Measurements from ENCODE around the gene ZNF318. TPM values are rescaled to one million over a fixed set of nuclear protein-coding genes. Genes with fewer than 3 reads are reported as not detected.

The ZNF318 gene
- polyA plus RNA-seq, 1 of the 3 experiments (the other 2 are of a cell fraction), result 6.3 TPM

GRCh38 chr6:43297644-43298564 lies 71.5 kb downstream of the ZNF318 start, which contains the start of gene SLC22A7:
TSS of gene SLC22A7 (plus strand) at chr6:43298260. CDS start at chr6:43298359, 99 bp downstream.
- H2AFZ ChIP-seq (ENCODE audit: low read depth), result no peak within 1 kb of the TSS
- ChIA-PET CTCF (interaction anchor here (0.7 to 2.8 kb wide), 5 partner anchors 10 to 68 kb away, joined by 3 to 16 read pairs (median 7); partner anchors contain the start of gene DNPH1), POLR2A (interaction anchor here (0.6 kb wide), 1 partner anchor 745 kb away, joined by 3 read pairs; no protein-coding TSS in a partner anchor)
- no peak within 1 kb of the TSS for H3K4me3 ChIP-seq (ENCODE audit: low read depth in 2 of 2, low read length in 1 of 2)
- peaks cover 0 to 10% of the 10 kb centered on the region in 2 experiments; a peak in 1 of 4 replicates for H3K4me1 ChIP-seq (ENCODE audit: control insufficient read depth in 1 of 2, insufficient read depth in 2 of 2, low read depth in 1 of 2, low read length in 1 of 2)
- no peak for TF ChIP-seq MEF2A (IDR thresholded peaks at IDR 0.05; ENCODE audit: borderline replicate concordance, low read depth)
- no peak for TF ChIP-seq RFX5 (IDR thresholded peaks at IDR 0.05; ENCODE audit: low read length)
- no peak for TF ChIP-seq GABPA (IDR thresholded peaks at IDR 0.05; ENCODE audit: low read depth)
- no peak for TF ChIP-seq NFIC (IDR thresholded peaks at IDR 0.05; ENCODE audit: borderline replicate concordance)
- no peak for TF ChIP-seq YY1 (IDR thresholded peaks at IDR 0.05; ENCODE audit: low read depth)
- TF ChIP-seq, protein P1, sequence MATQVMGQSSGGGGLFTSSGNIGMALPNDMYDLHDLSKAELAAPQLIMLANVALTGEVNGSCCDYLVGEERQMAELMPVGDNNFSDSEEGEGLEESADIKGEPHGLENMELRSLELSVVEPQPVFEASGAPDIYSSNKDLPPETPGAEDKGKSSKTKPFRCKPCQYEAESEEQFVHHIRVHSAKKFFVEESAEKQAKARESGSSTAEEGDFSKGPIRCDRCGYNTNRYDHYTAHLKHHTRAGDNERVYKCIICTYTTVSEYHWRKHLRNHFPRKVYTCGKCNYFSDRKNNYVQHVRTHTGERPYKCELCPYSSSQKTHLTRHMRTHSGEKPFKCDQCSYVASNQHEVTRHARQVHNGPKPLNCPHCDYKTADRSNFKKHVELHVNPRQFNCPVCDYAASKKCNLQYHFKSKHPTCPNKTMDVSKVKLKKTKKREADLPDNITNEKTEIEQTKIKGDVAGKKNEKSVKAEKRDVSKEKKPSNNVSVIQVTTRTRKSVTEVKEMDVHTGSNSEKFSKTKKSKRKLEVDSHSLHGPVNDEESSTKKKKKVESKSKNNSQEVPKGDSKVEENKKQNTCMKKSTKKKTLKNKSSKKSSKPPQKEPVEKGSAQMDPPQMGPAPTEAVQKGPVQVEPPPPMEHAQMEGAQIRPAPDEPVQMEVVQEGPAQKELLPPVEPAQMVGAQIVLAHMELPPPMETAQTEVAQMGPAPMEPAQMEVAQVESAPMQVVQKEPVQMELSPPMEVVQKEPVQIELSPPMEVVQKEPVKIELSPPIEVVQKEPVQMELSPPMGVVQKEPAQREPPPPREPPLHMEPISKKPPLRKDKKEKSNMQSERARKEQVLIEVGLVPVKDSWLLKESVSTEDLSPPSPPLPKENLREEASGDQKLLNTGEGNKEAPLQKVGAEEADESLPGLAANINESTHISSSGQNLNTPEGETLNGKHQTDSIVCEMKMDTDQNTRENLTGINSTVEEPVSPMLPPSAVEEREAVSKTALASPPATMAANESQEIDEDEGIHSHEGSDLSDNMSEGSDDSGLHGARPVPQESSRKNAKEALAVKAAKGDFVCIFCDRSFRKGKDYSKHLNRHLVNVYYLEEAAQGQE (IDR thresholded peaks at IDR 0.05; ENCODE audit: low read depth, low read length), result no peak
- TF ChIP-seq, protein P2, sequence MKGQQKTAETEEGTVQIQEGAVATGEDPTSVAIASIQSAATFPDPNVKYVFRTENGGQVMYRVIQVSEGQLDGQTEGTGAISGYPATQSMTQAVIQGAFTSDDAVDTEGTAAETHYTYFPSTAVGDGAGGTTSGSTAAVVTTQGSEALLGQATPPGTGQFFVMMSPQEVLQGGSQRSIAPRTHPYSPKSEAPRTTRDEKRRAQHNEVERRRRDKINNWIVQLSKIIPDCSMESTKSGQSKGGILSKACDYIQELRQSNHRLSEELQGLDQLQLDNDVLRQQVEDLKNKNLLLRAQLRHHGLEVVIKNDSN (IDR thresholded peaks at IDR 0.05; ENCODE audit: borderline replicate concordance, low read depth), result no peak
- TF ChIP-seq SMC3 (IDR thresholded peaks at IDR 0.05; ENCODE audit: low read depth, low read length), result no peak
- no peak for TF ChIP-seq JUND (IDR thresholded peaks at IDR 0.05)
- no peak for TF ChIP-seq ELF1 (IDR thresholded peaks at IDR 0.05)
- TF ChIP-seq EZH2phosphoT487 (IDR thresholded peaks at IDR 0.05; ENCODE audit: borderline replicate concordance, low read depth), result no peak
- TF ChIP-seq SIN3A (IDR thresholded peaks at IDR 0.05; ENCODE audit: borderline replicate concordance, low read depth, low read length), result no peak
- TF ChIP-seq, protein P3, sequence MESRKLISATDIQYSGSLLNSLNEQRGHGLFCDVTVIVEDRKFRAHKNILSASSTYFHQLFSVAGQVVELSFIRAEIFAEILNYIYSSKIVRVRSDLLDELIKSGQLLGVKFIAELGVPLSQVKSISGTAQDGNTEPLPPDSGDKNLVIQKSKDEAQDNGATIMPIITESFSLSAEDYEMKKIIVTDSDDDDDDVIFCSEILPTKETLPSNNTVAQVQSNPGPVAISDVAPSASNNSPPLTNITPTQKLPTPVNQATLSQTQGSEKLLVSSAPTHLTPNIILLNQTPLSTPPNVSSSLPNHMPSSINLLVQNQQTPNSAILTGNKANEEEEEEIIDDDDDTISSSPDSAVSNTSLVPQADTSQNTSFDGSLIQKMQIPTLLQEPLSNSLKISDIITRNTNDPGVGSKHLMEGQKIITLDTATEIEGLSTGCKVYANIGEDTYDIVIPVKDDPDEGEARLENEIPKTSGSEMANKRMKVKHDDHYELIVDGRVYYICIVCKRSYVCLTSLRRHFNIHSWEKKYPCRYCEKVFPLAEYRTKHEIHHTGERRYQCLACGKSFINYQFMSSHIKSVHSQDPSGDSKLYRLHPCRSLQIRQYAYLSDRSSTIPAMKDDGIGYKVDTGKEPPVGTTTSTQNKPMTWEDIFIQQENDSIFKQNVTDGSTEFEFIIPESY (IDR thresholded peaks at IDR 0.05; ENCODE audit: borderline replicate concordance, low read depth), result no peak
- no peaks in the 10 kb centered on the region for H3K9me2 ChIP-seq
- no peaks in the 10 kb centered on the region for H3K9me3 ChIP-seq
- no peaks in the 10 kb centered on the region for H3K79me2 ChIP-seq (ENCODE audit: insufficient read depth)
- H3K9ac ChIP-seq, result no peak within 1 kb of the TSS
- H3K27me3 ChIP-seq (ENCODE audit: insufficient read depth), result peaks cover 6% of the 10 kb centered on the region; the same call in 1 of the 2 replicates
- H3K27ac ChIP-seq (ENCODE audit: low read depth in 2 of 2, low read length in 1 of 2), result no peak within 1 kb of the TSS
- DNase-seq, result no peak
- H3K36me3 ChIP-seq (replicated peaks in 1 of 2; ENCODE audit: control insufficient read depth in 1 of 2, insufficient read depth in 2 of 2, low read length in 1 of 2), result no peaks in the 10 kb centered on the region
- no peaks in the 10 kb centered on the region for H3F3A ChIP-seq (replicated peaks; ENCODE audit: insufficient read depth)
- H3K4me2 ChIP-seq, result no peak within 1 kb of the TSS
- no peaks in the 10 kb centered on the region for H4K20me1 ChIP-seq (ENCODE audit: insufficient read depth)
- WGBS (ENCODE audit: low lambda C conversion rate), result 73% methylated on average over 5 of the region's 10 CpGs

All from SK-N-SH (cell line).